ENCODE measurements around the gene VCL.
"Not testable (repeated sequence)": the region's sequence is repeated elsewhere in the genome, so short reads cannot be mapped to it uniquely, and the experiment has no call there.

VCL gene

DNA sequence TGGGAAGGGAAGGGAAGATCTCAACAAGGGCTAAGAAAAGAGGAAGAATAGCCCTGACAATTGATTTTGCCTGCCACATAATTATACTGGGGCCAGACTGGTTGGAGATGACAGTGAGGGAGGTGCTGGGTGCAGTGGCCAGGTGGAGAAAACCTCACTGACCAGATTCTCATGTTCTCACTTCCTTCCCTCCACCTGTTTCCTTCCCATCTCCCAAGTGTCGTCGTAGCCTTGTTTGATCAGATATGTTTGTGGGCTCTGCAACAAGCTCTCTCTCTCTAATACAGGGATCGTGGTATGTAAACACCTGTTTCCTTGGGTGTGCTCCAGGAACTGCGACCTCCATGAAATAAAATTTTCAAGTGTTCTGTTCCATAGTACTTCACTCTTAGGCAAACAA is 60.2 kb downstream of the VCL start:
- DNase-seq (ENCODE audit: low read depth) = peak; percentile 65
- H3K4me3 ChIP-seq (ENCODE audit: low read depth, low read length) = no peak overlapping the region
- no peak for TF ChIP-seq CTCF (IDR thresholded peaks at IDR 0.05; ENCODE audit: control insufficient read depth, extremely low read depth, insufficient read depth)

DNA sequence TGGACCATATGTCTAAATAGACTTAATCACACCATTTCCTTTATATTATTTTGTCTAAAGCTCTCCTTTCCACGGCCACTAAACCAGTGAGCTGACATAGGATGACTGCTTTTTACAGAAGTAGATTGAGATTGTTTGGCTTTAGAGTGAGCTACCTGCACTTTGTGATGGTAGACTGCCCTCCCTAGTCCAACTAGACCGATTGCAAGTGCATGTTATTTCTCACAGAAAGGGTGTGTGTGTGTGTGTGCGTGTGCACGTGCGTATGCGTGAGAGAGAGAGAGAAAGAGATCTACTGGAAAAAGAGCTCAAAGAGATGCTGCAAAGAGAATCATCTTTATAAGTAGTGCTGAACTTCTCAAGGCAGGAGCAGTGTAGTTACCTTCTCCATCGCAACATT is 60.7 kb downstream of the VCL start:
- peak; percentile 37 for TF ChIP-seq CTCF (IDR thresholded peaks at IDR 0.05; ENCODE audit: control insufficient read depth, extremely low read depth, insufficient read depth)
- DNase-seq (ENCODE audit: low read depth) = no peak
- H3K4me3 ChIP-seq (ENCODE audit: low read depth, low read length) = no peak overlapping the region

GRCh38 chr10:74061104-74061503 is 63.2 kb downstream of the VCL start:
- no peak for TF ChIP-seq CTCF (IDR thresholded peaks at IDR 0.05; ENCODE audit: control insufficient read depth, extremely low read depth, insufficient read depth)
- no peak overlapping the region for H3K4me3 ChIP-seq (ENCODE audit: low read depth, low read length)
- no peak for DNase-seq (ENCODE audit: low read depth)

DNA sequence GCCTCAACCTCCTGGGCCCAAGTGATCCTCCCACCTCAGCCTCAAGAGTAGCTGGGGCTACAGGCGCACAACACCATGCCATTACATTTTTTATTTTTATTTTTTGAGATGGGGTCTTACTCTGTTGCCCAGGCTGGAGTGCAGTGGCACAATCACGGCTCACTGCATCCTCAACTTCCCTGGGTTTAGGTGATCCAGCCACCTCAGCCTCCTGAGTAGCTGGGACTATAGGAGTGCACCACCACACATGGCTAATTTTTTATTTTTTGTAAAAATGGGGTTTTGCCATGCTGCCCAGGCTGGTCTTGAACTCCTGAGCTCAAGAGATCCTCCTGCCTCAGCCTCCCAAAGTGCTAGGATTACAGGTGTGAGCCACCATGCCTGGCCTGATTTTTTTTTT is 64.1 kb downstream of the VCL start:
- not testable (repeated sequence) for DNase-seq (ENCODE audit: low read depth); H3K4me3 ChIP-seq (ENCODE audit: low read depth, low read length)

DNA sequence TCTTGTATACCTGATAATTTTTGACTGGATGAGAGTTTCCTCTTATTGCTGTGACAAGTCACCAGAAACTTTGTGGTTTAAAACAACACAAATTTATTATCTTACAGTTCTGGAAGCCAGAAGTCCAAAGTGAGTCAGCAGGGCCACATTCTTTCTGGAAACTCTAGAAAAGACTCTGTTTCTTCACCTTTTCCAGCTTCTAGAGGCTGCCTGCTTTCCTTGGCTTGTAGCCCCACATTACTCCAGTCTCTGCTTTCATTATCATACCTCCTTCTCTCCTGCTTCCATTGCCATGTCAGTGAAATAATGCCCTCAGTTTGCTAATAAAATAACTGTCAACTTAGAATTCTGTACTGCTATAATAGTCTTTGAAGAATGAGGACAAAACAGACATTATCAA is 65.3 kb downstream of the VCL start:
- TF ChIP-seq CTCF (IDR thresholded peaks at IDR 0.05; ENCODE audit: control insufficient read depth, extremely low read depth, insufficient read depth) = no peak
- DNase-seq (ENCODE audit: low read depth) = no peak
- H3K4me3 ChIP-seq (ENCODE audit: low read depth, low read length) = no peak overlapping the region

GRCh38 chr10:74067373-74068352 is 69.7 kb downstream of the VCL start:
- H3K4me3 ChIP-seq (ENCODE audit: low read depth, low read length) = no peak overlapping the region
- no peak for DNase-seq (ENCODE audit: low read depth)
- no peak for TF ChIP-seq CTCF (IDR thresholded peaks at IDR 0.05; ENCODE audit: control insufficient read depth, extremely low read depth, insufficient read depth)

DNA sequence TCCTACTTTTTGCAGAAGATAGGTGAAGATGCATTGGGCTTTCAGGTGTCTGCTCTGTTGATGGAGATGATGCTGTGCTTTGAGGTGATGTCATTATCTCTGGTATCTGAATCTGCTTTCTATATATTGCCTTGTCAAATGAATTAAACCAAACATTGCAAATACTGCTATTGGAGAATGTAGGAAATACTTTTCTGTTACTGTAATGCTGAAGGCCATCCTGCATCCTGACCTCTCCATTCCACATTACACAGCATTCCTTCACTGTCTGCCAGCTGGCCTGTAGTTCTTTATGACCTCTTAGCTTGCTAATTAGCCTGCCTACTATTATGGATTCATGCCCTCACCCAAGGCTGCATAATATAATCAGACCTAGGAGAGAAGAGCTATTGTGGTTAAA is 73.2 kb downstream of the VCL start:
- no peak overlapping the region for H3K4me3 ChIP-seq (ENCODE audit: low read depth, low read length)
- no peak for DNase-seq (ENCODE audit: low read depth)
- no peak for TF ChIP-seq CTCF (IDR thresholded peaks at IDR 0.05; ENCODE audit: control insufficient read depth, extremely low read depth, insufficient read depth)
